ENCODE measurements around the gene SNRNP70. TPM values are rescaled to one million over a fixed set of nuclear protein-coding genes. Genes with fewer than 3 reads are reported as not detected.

Gene SNRNP70
- total and polyA plus RNA-seq, 2 of the 13 experiments (the other 11 are each of a cell fraction or from before 2014, with no cell fraction given), result 150 to 210 TPM

DNA sequence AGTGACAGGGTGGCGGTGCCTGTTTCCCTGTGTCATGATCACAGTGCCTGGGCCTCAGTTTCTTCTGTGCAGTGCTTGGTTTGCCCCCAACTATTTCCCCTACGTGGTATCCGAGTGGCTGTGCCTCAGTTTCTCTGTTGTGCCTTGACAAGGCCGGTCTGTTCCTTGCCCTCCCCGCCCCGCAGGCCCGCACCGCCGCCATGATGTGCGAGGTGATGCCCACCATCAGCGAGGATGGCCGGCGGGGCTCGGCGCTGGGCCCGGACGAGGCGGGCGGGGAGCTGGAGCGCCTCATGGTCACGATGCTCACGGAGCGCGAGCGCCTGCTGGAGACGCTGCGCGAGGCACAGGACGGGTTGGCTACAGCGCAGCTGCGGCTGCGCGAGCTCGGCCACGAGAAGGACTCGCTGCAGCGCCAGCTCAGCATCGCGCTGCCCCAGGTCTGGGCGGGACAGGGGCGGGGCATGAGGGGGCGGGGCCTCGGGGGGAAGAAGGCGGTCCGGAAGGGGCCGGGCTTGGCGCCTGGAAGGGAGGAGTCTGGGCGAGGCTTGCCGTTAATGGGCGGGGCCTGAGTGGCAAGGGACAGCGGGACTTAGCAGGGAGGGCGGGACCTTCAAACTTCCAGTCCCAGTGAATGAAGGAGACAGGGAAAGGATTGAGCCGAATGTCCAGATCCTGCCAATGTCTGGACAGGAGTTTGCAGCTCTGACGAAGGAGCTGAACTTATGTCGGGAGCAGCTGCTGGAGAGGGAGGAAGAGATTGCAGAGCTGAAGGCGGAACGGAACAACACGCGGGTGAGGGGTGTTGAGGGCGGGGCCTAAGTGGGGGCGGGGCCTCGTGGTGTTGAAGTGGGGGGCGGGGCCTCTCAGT, 42.7 kb downstream of the SNRNP70 start (continued):
- TF ChIP-seq ZBTB1 (CRISPR knock-in tag; IDR thresholded peaks at IDR 0.05; ENCODE audit: borderline replicate concordance) (peak; percentile 94), NFE2 (CRISPR knock-in tag; IDR thresholded peaks at IDR 0.05) (0 out of 2 replicates have a peak, but pooled peaks have one; percentile 51), PHF8 (CRISPR knock-in tag; IDR thresholded peaks at IDR 0.05) (peak; percentile 72), ZNF12 (CRISPR knock-in tag; IDR thresholded peaks at IDR 0.05) (peak; percentile 77; the same call in 1 of the 2 replicates), KDM4B (CRISPR knock-in tag; IDR thresholded peaks at IDR 0.05) (peak; percentile 48; the same call in 1 of the 2 replicates), ZNF891 (CRISPR knock-in tag; IDR thresholded peaks at IDR 0.05) (peak; percentile 93; the same call in 1 of the 2 replicates), TAF15 (IDR thresholded peaks at IDR 0.05; ENCODE audit: low read depth, low read length, poor library complexity, severe bottlenecking) (no peak), RORA (CRISPR knock-in tag; IDR thresholded peaks at IDR 0.05) (no peak), ZMAT3 (CRISPR knock-in tag; conservative IDR thresholded peaks at IDR 0.05) (peak; percentile 100), MEIS2 (CRISPR knock-in tag; IDR thresholded peaks at IDR 0.05) (peak; percentile 97), ZNF619 (CRISPR knock-in tag; IDR thresholded peaks at IDR 0.05) (peak; percentile 84; the same call in 1 of the 2 replicates), PLRG1 (conservative IDR thresholded peaks at IDR 0.05) (no peak), ZNF556 (CRISPR knock-in tag; IDR thresholded peaks at IDR 0.05; ENCODE audit: borderline replicate concordance) (peak; percentile 86), NBN (conservative IDR thresholded peaks at IDR 0.05) (no peak), ZNF674 (CRISPR knock-in tag; IDR thresholded peaks at IDR 0.05; ENCODE audit: low read depth) (peak; percentile 98), TCF7L2 (IDR thresholded peaks at IDR 0.05; ENCODE audit: low read depth, low read length) (no peak), MIER2 (CRISPR knock-in tag; IDR thresholded peaks at IDR 0.05) (peak; percentile 87), CHCHD3 (CRISPR knock-in tag; IDR thresholded peaks at IDR 0.05) (peak; percentile 99), SIN3B (IDR thresholded peaks at IDR 0.05; ENCODE audit: low read length) (peak; percentile 90), ZNF282 (IDR thresholded peaks at IDR 0.05; ENCODE audit: partially characterized antibody) (no peak)
- TF ChIP-seq, protein P1, sequence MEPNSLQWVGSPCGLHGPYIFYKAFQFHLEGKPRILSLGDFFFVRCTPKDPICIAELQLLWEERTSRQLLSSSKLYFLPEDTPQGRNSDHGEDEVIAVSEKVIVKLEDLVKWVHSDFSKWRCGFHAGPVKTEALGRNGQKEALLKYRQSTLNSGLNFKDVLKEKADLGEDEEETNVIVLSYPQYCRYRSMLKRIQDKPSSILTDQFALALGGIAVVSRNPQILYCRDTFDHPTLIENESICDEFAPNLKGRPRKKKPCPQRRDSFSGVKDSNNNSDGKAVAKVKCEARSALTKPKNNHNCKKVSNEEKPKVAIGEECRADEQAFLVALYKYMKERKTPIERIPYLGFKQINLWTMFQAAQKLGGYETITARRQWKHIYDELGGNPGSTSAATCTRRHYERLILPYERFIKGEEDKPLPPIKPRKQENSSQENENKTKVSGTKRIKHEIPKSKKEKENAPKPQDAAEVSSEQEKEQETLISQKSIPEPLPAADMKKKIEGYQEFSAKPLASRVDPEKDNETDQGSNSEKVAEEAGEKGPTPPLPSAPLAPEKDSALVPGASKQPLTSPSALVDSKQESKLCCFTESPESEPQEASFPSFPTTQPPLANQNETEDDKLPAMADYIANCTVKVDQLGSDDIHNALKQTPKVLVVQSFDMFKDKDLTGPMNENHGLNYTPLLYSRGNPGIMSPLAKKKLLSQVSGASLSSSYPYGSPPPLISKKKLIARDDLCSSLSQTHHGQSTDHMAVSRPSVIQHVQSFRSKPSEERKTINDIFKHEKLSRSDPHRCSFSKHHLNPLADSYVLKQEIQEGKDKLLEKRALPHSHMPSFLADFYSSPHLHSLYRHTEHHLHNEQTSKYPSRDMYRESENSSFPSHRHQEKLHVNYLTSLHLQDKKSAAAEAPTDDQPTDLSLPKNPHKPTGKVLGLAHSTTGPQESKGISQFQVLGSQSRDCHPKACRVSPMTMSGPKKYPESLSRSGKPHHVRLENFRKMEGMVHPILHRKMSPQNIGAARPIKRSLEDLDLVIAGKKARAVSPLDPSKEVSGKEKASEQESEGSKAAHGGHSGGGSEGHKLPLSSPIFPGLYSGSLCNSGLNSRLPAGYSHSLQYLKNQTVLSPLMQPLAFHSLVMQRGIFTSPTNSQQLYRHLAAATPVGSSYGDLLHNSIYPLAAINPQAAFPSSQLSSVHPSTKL (CRISPR knock-in tag; IDR thresholded peaks at IDR 0.05), result peak; percentile 84
- TF ChIP-seq, protein P2, sequence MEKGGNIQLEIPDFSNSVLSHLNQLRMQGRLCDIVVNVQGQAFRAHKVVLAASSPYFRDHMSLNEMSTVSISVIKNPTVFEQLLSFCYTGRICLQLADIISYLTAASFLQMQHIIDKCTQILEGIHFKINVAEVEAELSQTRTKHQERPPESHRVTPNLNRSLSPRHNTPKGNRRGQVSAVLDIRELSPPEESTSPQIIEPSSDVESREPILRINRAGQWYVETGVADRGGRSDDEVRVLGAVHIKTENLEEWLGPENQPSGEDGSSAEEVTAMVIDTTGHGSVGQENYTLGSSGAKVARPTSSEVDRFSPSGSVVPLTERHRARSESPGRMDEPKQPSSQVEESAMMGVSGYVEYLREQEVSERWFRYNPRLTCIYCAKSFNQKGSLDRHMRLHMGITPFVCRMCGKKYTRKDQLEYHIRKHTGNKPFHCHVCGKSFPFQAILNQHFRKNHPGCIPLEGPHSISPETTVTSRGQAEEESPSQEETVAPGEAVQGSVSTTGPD (CRISPR knock-in tag; IDR thresholded peaks at IDR 0.05), result no peak
- TF ChIP-seq, protein P3, sequence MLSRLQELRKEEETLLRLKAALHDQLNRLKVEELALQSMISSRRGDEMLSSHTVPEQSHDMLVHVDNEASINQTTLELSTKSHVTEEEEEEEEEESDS (CRISPR knock-in tag; IDR thresholded peaks at IDR 0.05; ENCODE audit: borderline replicate concordance), result peak; percentile 97
- TF ChIP-seq, protein P4, sequence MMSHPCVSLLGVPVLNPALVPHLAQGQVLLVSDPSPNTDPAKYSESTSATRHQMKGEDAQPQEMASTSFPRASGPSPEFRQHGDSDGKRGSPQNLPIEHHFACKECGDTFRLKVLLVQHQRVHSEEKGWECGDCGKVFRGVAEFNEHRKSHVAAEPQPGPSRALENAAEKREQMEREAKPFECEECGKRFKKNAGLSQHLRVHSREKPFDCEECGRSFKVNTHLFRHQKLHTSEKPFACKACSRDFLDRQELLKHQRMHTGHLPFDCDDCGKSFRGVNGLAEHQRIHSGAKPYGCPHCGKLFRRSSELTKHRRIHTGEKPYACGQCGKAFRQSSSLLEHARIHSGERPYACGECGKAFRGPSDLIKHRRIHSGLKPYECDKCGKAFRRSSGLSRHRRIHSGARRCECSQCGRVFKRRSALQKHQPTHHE (CRISPR knock-in tag; IDR thresholded peaks at IDR 0.05; ENCODE audit: borderline replicate concordance), result peak; percentile 93; the same call in 1 of the 2 replicates
